ENCODE results near the gene ADAMTS3.

GRCh38 chr4:72538006-72538405 is 31.0 kb downstream of the ADAMTS3 start:
- no peak for TF ChIP-seq RELA (CRISPR knock-in tag; IDR thresholded peaks at IDR 0.05; ENCODE audit: borderline replicate concordance)
- no peak for TF ChIP-seq HMGXB4 (CRISPR knock-in tag; IDR thresholded peaks at IDR 0.05)
- TF ChIP-seq CTCF (IDR thresholded peaks at IDR 0.05): no peak
- no peak for TF ChIP-seq E2F1 (CRISPR knock-in tag; IDR thresholded peaks at IDR 0.05)
